Activated T-helper 9 cell treated with anti-CD3 and anti-CD28 coated beads, Interleukin-2, amount 50 U/mL, for 16 hours (primary cell): ENCODE data around the gene CHRM1.

Experiments
- DNase-seq: peaks from one replicate; pipeline ENCODE4 v3.0.0-alpha.2; 2020; ENCODE audit warnings: low read depth

The CHRM1 gene

DNA sequence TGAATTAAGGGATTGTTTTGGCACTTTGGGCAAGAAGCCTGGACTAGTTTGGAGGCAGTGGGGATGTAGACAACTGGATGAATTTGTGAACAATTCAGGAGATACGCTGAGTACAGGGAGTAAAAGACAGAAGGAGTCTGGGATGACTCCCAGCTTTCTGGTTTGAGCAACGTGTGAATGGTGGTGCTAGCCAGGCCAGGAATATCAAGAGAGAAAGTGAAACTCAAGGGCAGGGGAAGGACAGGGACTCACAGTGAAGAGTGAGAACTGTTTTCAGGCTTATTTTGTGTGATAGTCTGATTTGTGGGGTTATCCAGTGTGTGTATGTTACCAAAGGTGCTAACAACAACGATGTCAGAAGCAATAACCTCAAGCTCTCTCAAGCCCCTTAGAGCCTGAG lies 15.9 kb downstream of the CHRM1 start:
- no peak for DNase-seq

DNA sequence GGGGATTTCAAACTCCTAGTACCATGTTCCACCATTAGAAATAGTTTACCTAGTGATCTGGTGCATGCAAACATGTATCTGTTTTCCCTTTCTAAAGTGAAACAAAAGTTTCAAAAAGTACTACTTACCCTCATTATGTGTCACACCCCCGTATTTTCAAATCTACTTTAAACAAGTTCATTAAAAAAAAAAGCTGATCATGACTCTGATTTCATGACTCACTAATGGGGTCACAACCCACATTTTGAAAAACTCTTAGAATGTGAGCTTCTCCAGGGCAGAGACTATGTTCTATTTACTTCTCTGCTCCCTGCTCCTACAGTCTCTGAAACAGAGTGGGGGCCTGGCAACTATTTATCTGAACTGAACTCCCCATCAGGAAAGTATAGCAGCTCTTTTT lies 18.2 kb downstream of the CHRM1 start:
- no peak for DNase-seq

DNA sequence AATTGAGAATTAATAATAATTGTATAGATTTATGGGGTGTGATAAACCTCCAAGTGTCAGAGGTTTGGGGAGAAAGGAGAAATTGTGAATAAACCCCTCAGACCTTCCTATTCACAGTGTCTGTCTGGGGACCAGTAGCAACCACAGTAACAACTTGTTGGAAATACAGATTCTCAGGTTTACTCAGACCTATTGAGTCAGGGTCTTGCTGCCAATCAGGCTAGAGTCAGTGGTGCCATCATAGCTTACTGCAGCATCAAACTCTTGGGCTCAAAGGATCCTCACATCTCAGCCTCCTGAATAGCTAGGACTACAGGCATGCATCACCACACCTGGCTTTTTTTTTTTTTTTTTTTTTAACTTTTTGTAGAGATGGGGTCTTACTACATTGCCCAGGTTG lies 23.1 kb downstream of the CHRM1 start:
- DNase-seq: no peak

- no peak for DNase-seq
Measured at GRCh38 chr11:62897311-62897710, 23.9 kb downstream of the CHRM1 start.

DNA sequence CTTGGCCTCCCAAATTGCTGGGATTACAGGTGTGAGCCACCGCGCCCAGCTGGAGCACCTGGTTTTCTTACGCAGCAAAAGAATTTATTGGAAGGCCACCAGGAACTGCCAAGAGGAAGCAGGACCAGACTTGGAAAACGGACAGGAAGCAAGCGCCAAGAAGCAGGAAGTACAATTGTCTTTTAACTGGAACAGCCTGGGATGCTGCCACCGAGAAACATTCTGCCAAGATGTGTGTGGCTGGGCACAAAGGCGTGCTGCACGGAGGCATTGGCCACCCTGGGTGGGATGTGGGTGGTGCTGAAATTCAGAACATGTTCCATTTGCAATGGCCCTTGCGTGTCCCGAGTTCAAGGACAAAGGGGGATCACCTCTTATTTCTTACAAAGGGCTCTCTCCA lies 25.1 kb downstream of the CHRM1 start:
- DNase-seq: no peak

DNA sequence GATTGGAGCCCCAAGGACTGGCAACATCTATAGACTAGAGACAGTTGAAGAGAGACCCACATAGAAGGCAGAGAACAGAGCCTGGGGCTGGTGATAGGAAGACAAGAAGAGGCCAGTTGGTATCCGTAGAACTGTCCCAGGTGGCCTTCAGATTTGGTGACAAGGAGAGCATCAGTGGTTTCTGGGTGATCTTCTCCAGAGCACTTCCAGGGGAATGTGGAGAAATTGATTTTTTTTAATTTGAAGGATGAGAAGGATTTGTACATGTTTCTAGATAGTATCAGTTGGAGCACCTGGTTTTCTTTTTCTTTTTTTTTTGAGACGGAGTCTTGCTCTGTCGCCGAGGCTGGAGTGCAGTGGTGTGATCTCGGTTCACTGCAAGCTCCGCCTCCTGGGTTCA lies 25.7 kb downstream of the CHRM1 start:
- DNase-seq: no peak

DNA sequence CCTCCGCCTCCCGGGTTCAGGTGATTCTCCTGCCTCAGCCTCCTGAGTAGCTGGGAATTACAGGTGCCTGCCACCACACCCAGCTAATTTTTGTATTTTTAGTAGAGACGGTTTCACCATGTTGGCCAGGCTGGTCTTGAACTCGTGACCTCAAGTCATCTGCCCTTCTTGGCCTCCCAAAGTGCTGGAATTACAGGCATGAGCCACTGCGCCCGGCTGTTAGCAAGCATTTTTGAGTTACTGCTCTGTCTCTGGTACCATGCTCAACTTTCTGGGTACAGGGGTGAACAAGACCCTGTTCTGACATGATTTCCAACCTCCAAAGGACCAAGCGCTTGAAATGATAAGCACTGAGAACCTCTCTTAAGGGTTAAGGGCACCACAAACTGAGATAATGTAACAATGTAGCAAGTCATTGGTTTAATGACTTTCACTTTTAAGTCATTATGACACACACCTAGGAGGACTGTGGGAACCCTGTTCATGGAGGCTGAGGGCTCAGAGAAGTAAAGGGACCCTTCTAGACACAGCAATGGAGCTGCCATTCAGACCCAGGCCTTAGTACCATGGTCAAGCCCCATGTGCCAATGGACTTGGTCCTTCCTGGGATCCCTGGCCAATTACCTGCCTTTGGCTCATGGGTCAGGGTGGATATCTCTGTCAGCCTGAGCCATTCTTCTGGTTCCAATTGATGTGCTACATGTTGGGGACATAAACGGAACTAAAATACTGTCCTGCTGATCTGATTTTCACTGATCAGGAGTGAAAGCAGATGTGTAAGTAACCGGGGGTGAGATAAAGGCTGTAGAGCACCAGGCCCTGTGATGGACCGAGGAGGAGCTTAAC lies 28.9 kb downstream of the CHRM1 start:
- no peak for DNase-seq

DNA sequence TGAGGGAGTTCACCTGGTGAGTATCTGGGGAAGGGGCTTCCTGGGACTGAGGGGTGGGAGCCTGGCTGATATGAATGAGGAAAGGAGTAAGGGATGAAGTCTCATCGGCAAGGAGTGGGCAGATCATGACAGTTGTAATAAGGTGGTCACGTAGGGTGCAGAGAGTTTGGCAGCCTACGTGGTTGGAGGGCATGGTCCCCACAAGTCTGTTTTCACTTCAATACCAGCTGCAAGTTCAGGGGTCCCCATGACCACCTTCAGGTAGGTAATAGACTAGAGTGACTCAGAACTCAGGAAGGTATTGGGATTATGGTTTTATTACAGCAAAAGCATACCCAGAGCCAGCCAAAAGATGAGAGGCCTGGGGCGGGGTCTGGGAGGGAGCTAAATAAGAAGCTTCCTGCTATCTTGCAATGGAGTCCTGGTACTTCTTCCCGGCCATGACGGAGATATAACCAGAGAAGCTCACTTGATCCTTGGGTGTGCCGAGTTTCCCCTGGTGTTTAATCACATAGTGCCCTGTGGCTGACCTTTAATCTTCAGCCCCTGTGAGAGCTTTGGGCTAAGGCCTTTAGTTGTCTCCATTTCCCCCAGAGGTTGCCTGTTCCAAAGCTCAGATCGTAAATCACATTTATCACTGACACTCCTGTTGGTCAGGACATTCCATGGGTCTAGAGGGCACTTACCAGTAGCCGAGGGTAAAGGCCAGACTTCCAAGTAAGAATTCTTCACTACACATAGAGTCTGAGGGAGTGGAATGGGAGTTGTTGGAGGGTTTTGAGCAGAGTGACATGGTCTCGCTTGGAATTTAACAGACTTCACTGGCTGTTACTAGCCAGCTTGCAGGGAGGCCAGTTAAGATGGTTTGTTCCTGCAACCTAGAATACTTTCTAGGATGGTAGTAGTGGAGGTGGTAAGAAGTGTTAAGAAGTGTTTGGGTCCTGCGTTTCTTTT lies 31.4 kb downstream of the CHRM1 start:
- no peak for DNase-seq

GRCh38 chr11:62889126-62889483 lies 32.1 kb downstream of the CHRM1 start:
- DNase-seq: no peak

- DNase-seq: no peak
Measured at GRCh38 chr11:62888406-62888805, 32.8 kb downstream of the CHRM1 start.

- no peak for DNase-seq
Measured at GRCh38 chr11:62885137-62885750, 35.9 kb downstream of the CHRM1 start.

- DNase-seq: no peak
Measured at GRCh38 chr11:62883673-62884072, 37.5 kb downstream of the CHRM1 start.

GRCh38 chr11:62882788-62883501 lies 38.2 kb downstream of the CHRM1 start:
- no peak for DNase-seq

- DNase-seq: no peak
Measured at GRCh38 chr11:62882431-62882749, 38.8 kb downstream of the CHRM1 start.

DNA sequence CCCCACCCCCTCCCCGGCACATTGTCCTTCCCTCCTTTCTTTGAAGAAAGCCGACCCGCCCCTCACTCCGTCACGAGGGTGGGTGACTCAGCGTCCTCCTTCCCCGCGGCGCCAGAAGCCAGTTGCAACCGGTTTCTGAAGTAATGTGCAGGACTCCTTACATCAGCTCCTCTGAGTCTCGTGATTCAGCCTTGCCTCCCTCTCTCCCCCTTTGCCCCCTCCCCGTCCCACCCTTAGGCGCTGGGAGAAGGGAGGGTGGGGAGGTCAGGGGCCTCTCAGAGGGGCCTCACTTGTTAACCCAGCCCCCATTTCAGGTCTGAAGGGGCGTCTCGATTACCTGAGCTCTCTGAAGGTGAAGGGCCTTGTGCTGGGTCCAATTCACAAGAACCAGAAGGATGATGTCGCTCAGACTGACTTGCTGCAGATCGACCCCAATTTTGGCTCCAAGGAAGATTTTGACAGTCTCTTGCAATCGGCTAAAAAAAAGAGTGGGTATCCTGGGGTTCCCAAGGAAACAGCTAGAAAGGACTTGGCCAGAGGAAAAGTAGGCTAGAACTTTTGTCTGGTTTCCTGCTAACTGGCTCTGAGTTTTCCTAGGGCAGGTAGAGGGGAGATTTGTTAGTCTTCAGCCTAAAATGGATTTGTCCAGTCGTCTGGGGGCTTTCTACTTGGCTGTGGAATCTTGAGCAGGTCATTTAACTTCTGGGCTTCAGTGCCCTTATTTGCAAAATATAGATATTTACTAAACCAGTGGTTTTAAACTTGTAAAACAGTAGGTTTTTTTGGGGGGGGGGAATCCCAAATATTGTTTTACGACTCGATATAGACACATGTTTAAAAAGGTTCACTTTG lies 39.4 kb downstream of the CHRM1 start:
- DNase-seq: peak; percentile 93

DNA sequence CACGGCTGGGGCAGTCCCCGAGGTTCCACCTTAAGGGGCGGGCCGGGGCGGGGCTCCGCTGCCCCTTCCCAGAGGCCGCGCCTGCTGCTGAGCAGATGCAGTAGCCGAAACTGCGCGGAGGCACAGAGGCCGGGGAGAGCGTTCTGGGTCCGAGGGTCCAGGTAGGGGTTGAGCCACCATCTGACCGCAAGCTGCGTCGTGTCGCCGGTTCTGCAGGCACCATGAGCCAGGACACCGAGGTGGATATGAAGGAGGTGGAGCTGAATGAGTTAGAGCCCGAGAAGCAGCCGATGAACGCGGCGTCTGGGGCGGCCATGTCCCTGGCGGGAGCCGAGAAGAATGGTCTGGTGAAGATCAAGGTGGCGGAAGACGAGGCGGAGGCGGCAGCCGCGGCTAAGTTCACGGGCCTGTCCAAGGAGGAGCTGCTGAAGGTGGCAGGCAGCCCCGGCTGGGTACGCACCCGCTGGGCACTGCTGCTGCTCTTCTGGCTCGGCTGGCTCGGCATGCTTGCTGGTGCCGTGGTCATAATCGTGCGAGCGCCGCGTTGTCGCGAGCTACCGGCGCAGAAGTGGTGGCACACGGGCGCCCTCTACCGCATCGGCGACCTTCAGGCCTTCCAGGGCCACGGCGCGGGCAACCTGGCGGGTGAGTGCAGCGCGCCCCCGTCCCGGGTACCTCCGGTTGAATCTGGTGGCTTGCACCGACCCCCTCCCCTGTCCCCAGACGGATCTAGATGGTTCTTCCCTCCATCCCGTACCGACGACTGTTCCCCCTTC lies 40.2 kb downstream of the CHRM1 start, which contains the start of gene SLC3A2:
TSS of gene SLC3A2 (plus strand) at position 94 of the 776 bp plus-strand sequence. CDS start at position 222, 128 bp downstream.
- DNase-seq: peak; percentile 87

GRCh38 chr11:62880231-62880802 lies 40.8 kb downstream of the CHRM1 start:
- peak; percentile 19 for DNase-seq

DNA sequence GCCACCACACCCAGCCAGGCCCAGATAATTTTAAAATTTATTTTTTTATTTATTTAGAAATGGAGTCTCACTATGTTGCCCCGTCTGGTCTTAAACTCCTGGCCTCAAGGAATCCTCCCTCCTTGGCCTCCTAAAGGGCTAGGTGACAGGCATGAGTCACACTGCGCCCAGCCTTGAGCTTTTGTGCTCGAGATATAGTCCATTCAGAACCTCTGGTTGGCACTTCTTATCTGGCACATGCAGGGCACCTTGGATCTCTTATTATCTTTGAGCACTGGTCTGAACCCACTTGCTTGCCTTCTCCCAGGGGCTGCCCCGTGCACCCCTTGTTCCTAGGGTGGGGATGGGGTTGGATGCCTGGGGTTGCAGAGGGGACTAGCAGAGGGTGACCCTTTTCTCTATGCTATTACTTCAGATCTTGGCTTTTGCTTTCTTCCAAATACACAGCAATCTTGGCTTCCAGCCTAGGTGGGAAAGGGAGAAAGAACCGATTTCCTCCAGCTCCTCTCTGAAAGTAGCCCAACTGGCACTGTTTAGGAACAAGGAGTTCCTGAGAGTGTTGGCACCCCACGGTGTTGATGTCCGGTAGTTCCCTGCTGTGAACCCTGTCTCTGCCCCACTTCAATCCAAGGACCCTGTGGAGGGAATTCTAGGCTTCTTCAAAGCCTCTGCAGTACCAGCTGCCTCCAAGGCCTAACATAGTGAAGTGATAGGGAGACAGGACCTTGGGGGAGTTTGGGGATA lies 41.8 kb downstream of the CHRM1 start:
- DNase-seq: no peak

DNA sequence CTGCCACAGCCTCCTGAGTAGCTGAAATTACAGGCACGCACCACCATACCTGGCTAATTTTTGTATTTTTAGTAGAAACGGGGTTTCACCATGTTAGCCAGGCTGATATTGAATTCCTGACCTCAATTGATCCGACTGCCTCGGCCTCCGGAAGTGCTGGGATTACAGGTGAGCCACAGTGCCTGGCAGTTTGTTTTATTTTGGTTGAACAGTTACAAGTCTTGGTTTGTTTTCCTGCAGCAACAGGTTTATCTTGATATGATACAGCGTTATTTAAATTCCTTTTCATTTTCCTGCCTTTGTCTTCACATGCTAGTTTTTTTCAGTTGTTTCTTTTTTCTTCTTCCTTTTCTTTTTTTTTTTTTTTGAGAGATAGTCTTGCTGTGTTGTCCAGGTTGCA lies 44.5 kb downstream of the CHRM1 start:
- no peak for DNase-seq
